ENCODE data around the gene AHNAK2.

Gene AHNAK2

GRCh38 chr14:105023144-105023543, 45.0 kb upstream of the AHNAK2 start:
- H3K4me3 ChIP-seq (ENCODE audit: low read depth, low read length): no peak overlapping the region
- TF ChIP-seq CTCF (IDR thresholded peaks at IDR 0.05; ENCODE audit: insufficient read depth, low read depth, low read length, missing control alignments): no peak
- no peak for DNase-seq (ENCODE audit: low read depth)

- no peak for DNase-seq (ENCODE audit: low read depth)
- H3K4me3 ChIP-seq (ENCODE audit: low read depth, low read length): peak overlapping the region; percentile 89
- no peak for TF ChIP-seq CTCF (IDR thresholded peaks at IDR 0.05; ENCODE audit: insufficient read depth, low read depth, low read length, missing control alignments)
Measured at GRCh38 chr14:105022276-105022670, 44.1 kb upstream of the AHNAK2 start.

GRCh38 chr14:105021656-105022275, 43.6 kb upstream of the AHNAK2 start:
- peak; percentile 75 for DNase-seq (ENCODE audit: low read depth)
- peak; percentile 13 for TF ChIP-seq CTCF (IDR thresholded peaks at IDR 0.05; ENCODE audit: insufficient read depth, low read depth, low read length, missing control alignments)
- H3K4me3 ChIP-seq (ENCODE audit: low read depth, low read length): peak overlapping the region; percentile 89

GRCh38 chr14:105020815-105021655, 42.9 kb upstream of the AHNAK2 start, which contains the start of gene CDCA4:
Gene CDCA4 (minus strand): TSS chr14:105021083. CDS start chr14:105011929, 9,154 bp downstream.
- peak within 1 kb of the TSS; percentile 89 for H3K4me3 ChIP-seq (ENCODE audit: low read depth, low read length)
- no peak for TF ChIP-seq CTCF (IDR thresholded peaks at IDR 0.05; ENCODE audit: insufficient read depth, low read depth, low read length, missing control alignments)
- peak; percentile 98 for DNase-seq (ENCODE audit: low read depth)

- H3K4me3 ChIP-seq (ENCODE audit: low read depth, low read length): peak overlapping the region; percentile 62
- DNase-seq (ENCODE audit: low read depth): peak; percentile 75
- TF ChIP-seq CTCF (IDR thresholded peaks at IDR 0.05; ENCODE audit: insufficient read depth, low read depth, low read length, missing control alignments): no peak
Measured at GRCh38 chr14:105019861-105020814, 42.0 kb upstream of the AHNAK2 start.

- TF ChIP-seq CTCF (IDR thresholded peaks at IDR 0.05; ENCODE audit: insufficient read depth, low read depth, low read length, missing control alignments): no peak
- H3K4me3 ChIP-seq (ENCODE audit: low read depth, low read length): peak overlapping the region; percentile 62
- no peak for DNase-seq (ENCODE audit: low read depth)
Measured at GRCh38 chr14:105018414-105018813, 40.2 kb upstream of the AHNAK2 start.

Data from GM12865 (cell line).